Left colon (tissue), 2 donors: ENCODE results near the gene ALG13. TPM values are rescaled to one million over a fixed set of nuclear protein-coding genes. Genes with fewer than 3 reads are reported as not detected.
"Not testable (repeated sequence)": the region's sequence is repeated elsewhere in the genome, so short reads cannot be mapped to it uniquely, and the experiment has no call there.

ENCODE experiments used
- ATAC-seq: fragments of 200-7000 bp; cut with Tn5 transposase; one replicate; pipeline ENCODE4 v1.9.1; 2020; ENCODE audit warnings: mild to moderate bottlenecking, moderate library complexity
- DNase-seq, 2 donors: peaks; one replicate each; pipeline ENCODE4 v3.0.0-alpha.2; 2020
- intact Hi-C, 2 donors: fragments of 100-400 bp; cut with DNase I in 1 of 2; cut with micrococcal nuclease in 1 of 2; formaldehyde crosslinking; loops; one replicate each; pipeline versions ENCODE4 v1.11.2 to v1.14.0; 2022; cut with DNase I, micrococcal nuclease
- long read RNA-seq: library from polyadenylated mRNA; unstranded; transcript quantifications from one replicate; pipeline ENCODE4 v2.0.0, GENCODE V29; 2021
- total RNA-seq, 2 donors: library from RNA; stranded (reverse); fragmentation: NEBNext Ultra II Directional; extraction: Animal tissue kit (Norgen Biotek cat#: 25700); gene quantifications; one replicate each; pipeline ENCODE4 v1.2.1, GENCODE V29; 2021
- donor health status: DM: no; HTN: no; CAD: no.
- donor health status: DM: yes; HTN: yes; CAD: no.

ALG13 gene
- 10 to 100 TPM; 47.7 to 57.6 TPM for total RNA-seq
- long read RNA-seq, transcript ALG13-207 (4 exons, 916 nt), result minor isoform, 7 of 24 reads
- long read RNA-seq, transcript ALG13-202 (4 exons, 2,770 nt), result major isoform, 10 of 24 reads
- long read RNA-seq, partial matches to known transcripts, result 0 of 24 reads
- long read RNA-seq, other reads (novel, unspliced or antisense), result 4 of 24 reads

- peak; percentile 87 to 90 for DNase-seq
- intact Hi-C loops, result no loop called here
- ATAC-seq, result peak; percentile 95
These were observed at the start of gene ALG13 for GRCh38 chrX:111680988-111681779. Gene ALG13 (plus strand): TSS chrX:111681170. CDS start chrX:111681219, 49 bp downstream.

- ATAC-seq (no peak), DNase-seq (no peak)
- intact Hi-C loops, result no loop called here
These were observed 45.9 kb upstream of the ALG13 start for GRCh38 chrX:111634823-111635729.

- ATAC-seq (no peak), DNase-seq (no peak)
- intact Hi-C loops, result no loop called here
These were observed 39.0 kb upstream of the ALG13 start for GRCh38 chrX:111641969-111642368.

- DNase-seq, intact Hi-C loops: not testable (repeated sequence)
These were observed 35.8 kb upstream of the ALG13 start for GRCh38 chrX:111645165-111645564.

GRCh38 chrX:111645607-111646006 lies 35.4 kb upstream of the ALG13 start:
- no peak for DNase-seq
- ATAC-seq, result no peak
- intact Hi-C loops, result no loop called here

More at GRCh38 chrX:111645165-111645564, 35.8 kb upstream of the ALG13 start:
- ATAC-seq, result not testable (repeated sequence)

- intact Hi-C loops, result no loop called here
- DNase-seq, result no peak
- ATAC-seq, result no peak
These were observed 34.5 kb upstream of the ALG13 start for GRCh38 chrX:111646515-111646914.

GRCh38 chrX:111648802-111649201 lies 32.2 kb upstream of the ALG13 start:
- no peak for DNase-seq
- no peak for ATAC-seq
- intact Hi-C loops, result no loop called here

- DNase-seq, result no peak
- intact Hi-C loops, result no loop called here
- ATAC-seq, result no peak
These were observed 31.3 kb upstream of the ALG13 start for GRCh38 chrX:111649638-111650037.

- intact Hi-C loops, result no loop called here
- ATAC-seq (no peak), DNase-seq (no peak)
These were observed 30.1 kb upstream of the ALG13 start for GRCh38 chrX:111650845-111651244.

GRCh38 chrX:111652719-111653118 lies 28.3 kb upstream of the ALG13 start:
- no peak for DNase-seq
- intact Hi-C loops, result no loop called here
- no peak for ATAC-seq

GRCh38 chrX:111661241-111661640 lies 19.7 kb upstream of the ALG13 start:
- intact Hi-C loops, result no loop called here

GRCh38 chrX:111662292-111662691 lies 18.7 kb upstream of the ALG13 start:
- DNase-seq, result no peak
- no peak for ATAC-seq
- intact Hi-C loops, result no loop called here

More at GRCh38 chrX:111661241-111661640, 19.7 kb upstream of the ALG13 start:
- no peak for ATAC-seq
- DNase-seq, result no peak

GRCh38 chrX:111671668-111672067 lies 9.3 kb upstream of the ALG13 start:
- ATAC-seq (no peak), DNase-seq (no peak)
- intact Hi-C loops, result no loop called here

GRCh38 chrX:111687305-111687704 lies 6.3 kb downstream of the ALG13 start:
- DNase-seq, result no peak
- ATAC-seq, result no peak
- intact Hi-C loops, result no loop called here

GRCh38 chrX:111695297-111695880 lies 14.4 kb downstream of the ALG13 start:
- DNase-seq, result no peak
- no peak for ATAC-seq
- intact Hi-C loops, result no loop called here

GRCh38 chrX:111719426-111720210 lies 38.6 kb downstream of the ALG13 start:
- intact Hi-C loops, result no loop called here
- DNase-seq, result no peak
- peak; percentile 78 for ATAC-seq

- DNase-seq (no peak), ATAC-seq (no peak)
- intact Hi-C loops, result no loop called here
These were observed 47.1 kb downstream of the ALG13 start for GRCh38 chrX:111728096-111728495.

- ATAC-seq, result no peak
- intact Hi-C loops, result no loop called here
- DNase-seq, result no peak
These were observed 50.4 kb downstream of the ALG13 start for GRCh38 chrX:111731351-111731750.
